Measurements from ENCODE around the gene METTL5. TPM values are rescaled to one million over a fixed set of nuclear protein-coding genes. Genes with fewer than 3 reads are reported as not detected.

The METTL5 gene
- total RNA-seq, 1 donor from 2014 or later: 46.1 TPM

DNA sequence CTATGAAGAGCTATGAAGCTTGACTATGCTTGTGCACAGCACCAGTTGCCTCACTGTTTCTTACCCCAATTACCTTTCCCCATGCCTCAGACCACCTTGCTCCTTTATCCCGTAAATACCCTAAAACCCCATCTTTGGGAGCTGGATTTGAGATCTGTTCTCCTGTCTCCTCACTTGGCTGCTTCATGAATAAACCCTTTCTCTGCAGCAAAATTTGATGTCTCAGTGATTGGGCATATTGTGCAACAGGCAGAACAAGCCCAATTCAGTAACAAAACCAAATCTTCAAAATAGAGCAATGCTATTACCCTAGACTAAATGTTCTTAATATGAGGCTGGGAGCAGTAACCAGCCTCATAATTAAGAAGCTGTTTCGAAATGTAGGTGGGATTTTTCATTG is 29.5 kb downstream of the METTL5 start:
- no peaks in the 10 kb centered on the region for H3K27me3 ChIP-seq (ENCODE audit: control insufficient read depth, insufficient read depth, low read length)
- H3K36me3 ChIP-seq (ENCODE audit: control insufficient read depth, insufficient read depth, low read length): no peaks in the 10 kb centered on the region
- no peak overlapping the region for H3K4me3 ChIP-seq (ENCODE audit: low read depth, low read length)
- no peak for DNase-seq (ENCODE audit: low read depth)
- TF ChIP-seq, protein P1, sequence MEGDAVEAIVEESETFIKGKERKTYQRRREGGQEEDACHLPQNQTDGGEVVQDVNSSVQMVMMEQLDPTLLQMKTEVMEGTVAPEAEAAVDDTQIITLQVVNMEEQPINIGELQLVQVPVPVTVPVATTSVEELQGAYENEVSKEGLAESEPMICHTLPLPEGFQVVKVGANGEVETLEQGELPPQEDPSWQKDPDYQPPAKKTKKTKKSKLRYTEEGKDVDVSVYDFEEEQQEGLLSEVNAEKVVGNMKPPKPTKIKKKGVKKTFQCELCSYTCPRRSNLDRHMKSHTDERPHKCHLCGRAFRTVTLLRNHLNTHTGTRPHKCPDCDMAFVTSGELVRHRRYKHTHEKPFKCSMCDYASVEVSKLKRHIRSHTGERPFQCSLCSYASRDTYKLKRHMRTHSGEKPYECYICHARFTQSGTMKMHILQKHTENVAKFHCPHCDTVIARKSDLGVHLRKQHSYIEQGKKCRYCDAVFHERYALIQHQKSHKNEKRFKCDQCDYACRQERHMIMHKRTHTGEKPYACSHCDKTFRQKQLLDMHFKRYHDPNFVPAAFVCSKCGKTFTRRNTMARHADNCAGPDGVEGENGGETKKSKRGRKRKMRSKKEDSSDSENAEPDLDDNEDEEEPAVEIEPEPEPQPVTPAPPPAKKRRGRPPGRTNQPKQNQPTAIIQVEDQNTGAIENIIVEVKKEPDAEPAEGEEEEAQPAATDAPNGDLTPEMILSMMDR (IDR thresholded peaks at IDR 0.05; ENCODE audit: insufficient read depth, low read length, poor library complexity, severe bottlenecking): no peak

DNA sequence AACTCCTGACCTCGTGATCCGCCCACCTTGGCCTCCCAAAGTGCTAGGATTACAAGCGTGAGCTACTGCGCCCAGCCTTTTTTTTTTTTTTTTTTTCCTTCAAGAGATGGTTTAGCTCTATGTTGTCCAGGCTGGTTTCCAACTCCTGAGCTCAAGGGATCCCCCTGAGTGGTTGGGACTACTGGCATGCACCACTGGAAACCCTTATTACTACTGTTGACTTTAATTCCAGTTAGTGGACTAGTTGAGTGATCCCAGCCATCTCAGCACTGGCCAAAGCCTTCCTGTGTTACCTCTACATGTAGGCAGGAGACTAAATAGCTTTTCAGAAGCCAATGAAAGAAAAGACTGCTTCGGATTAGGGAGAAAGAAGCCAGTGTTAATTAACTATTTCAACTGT is 34.1 kb downstream of the METTL5 start:
- Histone ChIP-seq H3K36me3 (ENCODE audit: control insufficient read depth, insufficient read depth, low read length) (no peaks in the 10 kb centered on the region), H3K27me3 (ENCODE audit: control insufficient read depth, insufficient read depth, low read length) (no peaks in the 10 kb centered on the region), H3K4me3 (ENCODE audit: low read depth, low read length) (no peak overlapping the region)
- TF ChIP-seq, protein P1 (IDR thresholded peaks at IDR 0.05; ENCODE audit: insufficient read depth, low read length, poor library complexity, severe bottlenecking): no peak
- DNase-seq (ENCODE audit: low read depth): no peak

DNA sequence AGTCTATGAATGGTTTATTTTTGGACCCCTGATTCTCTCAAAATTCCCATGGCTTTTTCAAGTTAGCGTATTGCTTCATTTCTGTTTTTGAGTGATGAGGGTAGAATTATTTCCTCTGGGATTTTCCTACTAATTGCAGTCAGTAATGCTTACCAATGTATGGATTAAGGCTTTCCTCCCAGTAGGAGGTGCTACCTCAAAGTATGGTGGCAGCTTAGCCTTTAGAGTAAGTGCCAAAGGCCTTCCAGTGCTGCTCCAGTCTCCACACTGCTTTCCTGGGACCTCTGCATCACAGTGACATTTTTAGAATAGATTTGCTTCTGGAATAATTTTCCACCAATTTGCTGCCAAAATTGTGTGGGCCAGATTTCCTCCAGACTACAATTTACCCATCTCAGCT is 42.2 kb downstream of the METTL5 start:
- H3K4me3 ChIP-seq (ENCODE audit: low read depth, low read length): no peak overlapping the region
- no peaks in the 10 kb centered on the region for H3K27me3 ChIP-seq (ENCODE audit: control insufficient read depth, insufficient read depth, low read length)

DNA sequence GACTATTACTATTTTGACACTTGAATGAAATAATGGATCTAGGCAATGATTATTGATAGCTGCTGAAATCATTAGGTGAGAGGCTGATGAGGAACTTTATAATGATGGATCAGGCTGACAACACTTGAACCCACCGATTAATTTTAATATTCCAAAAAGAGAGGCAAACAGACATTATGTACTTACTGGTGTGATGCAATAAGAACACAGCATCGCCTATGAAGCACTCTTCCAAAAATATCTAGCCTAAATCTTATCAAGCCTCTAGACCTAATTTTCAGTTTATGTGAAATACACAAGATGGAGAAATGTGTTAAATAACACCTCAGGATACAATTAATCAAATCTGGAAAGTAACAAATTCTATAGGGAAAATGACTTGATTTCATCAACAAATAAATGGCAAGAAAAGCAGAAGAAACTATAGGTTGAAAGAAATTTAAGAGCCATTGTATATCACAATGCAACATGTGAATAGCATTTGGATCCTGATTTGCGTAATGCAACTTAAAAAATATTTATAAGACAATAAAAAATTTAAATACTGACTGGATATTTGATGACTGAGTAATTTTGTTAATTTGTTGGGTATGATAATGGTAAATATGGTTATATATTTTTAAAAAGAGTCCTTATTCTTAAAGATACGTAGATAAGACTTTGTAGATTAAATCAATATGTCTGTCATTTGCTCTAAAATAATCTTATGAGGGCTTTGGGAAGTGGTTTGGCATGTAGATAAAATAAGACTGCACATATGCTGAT is 43.3 kb downstream of the METTL5 start:
- Histone ChIP-seq H3K36me3 (ENCODE audit: control insufficient read depth, insufficient read depth, low read length) (no peaks in the 10 kb centered on the region), H3K4me3 (ENCODE audit: low read depth, low read length) (no peak overlapping the region), H3K27me3 (ENCODE audit: control insufficient read depth, insufficient read depth, low read length) (no peaks in the 10 kb centered on the region)
- TF ChIP-seq, protein P1 (IDR thresholded peaks at IDR 0.05; ENCODE audit: insufficient read depth, low read length, poor library complexity, severe bottlenecking): no peak
- no peak for DNase-seq (ENCODE audit: low read depth)

More for the DNA sequence above, 42.2 kb downstream of the METTL5 start:
- H3K36me3 ChIP-seq (ENCODE audit: control insufficient read depth, insufficient read depth, low read length): no peaks in the 10 kb centered on the region
- DNase-seq (ENCODE audit: low read depth): no peak
- TF ChIP-seq, protein P1 (IDR thresholded peaks at IDR 0.05; ENCODE audit: insufficient read depth, low read length, poor library complexity, severe bottlenecking): no peak

DNA sequence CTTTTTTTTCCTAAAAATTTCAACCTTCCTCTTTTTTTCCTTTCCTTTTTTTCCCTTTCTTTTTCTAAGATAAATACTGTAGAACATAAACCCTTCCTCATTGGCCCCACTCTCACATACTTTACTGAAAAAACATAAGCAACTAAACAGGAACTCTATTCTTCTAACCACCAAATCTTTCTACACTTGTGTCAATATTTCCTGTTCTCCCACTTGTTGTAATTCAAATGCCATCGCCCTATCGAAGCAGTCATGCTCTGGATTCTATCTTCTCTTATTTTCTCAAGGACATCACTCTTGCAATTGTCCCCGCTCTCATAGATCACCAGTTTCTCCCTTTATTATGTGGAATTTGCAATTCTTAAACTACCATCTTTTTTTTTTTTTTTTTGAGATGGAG is 46.3 kb downstream of the METTL5 start:
- no peaks in the 10 kb centered on the region for H3K36me3 ChIP-seq (ENCODE audit: control insufficient read depth, insufficient read depth, low read length)
- no peak overlapping the region for H3K4me3 ChIP-seq (ENCODE audit: low read depth, low read length)
- DNase-seq (ENCODE audit: low read depth): no peak
- TF ChIP-seq, protein P1 (IDR thresholded peaks at IDR 0.05; ENCODE audit: insufficient read depth, low read length, poor library complexity, severe bottlenecking): no peak
- H3K27me3 ChIP-seq (ENCODE audit: control insufficient read depth, insufficient read depth, low read length): no peaks in the 10 kb centered on the region
